Activated T-cell treated with anti-CD3 and anti-CD28 coated beads for 1 hour (primary cell): ENCODE data around the gene IGSF9B.
A peak's percentile ranks its signal among the peaks of the same experiment; 100 is the strongest.
"Not testable (repeated sequence)": the region's sequence is repeated elsewhere in the genome, so short reads cannot be mapped to it uniquely, and the experiment has no call there.

Source experiments
- DNase-seq: peaks from one replicate; pipeline ENCODE4 v3.0.0-alpha.2; 2020; ENCODE audit warnings: low read depth

IGSF9B gene, protein sequence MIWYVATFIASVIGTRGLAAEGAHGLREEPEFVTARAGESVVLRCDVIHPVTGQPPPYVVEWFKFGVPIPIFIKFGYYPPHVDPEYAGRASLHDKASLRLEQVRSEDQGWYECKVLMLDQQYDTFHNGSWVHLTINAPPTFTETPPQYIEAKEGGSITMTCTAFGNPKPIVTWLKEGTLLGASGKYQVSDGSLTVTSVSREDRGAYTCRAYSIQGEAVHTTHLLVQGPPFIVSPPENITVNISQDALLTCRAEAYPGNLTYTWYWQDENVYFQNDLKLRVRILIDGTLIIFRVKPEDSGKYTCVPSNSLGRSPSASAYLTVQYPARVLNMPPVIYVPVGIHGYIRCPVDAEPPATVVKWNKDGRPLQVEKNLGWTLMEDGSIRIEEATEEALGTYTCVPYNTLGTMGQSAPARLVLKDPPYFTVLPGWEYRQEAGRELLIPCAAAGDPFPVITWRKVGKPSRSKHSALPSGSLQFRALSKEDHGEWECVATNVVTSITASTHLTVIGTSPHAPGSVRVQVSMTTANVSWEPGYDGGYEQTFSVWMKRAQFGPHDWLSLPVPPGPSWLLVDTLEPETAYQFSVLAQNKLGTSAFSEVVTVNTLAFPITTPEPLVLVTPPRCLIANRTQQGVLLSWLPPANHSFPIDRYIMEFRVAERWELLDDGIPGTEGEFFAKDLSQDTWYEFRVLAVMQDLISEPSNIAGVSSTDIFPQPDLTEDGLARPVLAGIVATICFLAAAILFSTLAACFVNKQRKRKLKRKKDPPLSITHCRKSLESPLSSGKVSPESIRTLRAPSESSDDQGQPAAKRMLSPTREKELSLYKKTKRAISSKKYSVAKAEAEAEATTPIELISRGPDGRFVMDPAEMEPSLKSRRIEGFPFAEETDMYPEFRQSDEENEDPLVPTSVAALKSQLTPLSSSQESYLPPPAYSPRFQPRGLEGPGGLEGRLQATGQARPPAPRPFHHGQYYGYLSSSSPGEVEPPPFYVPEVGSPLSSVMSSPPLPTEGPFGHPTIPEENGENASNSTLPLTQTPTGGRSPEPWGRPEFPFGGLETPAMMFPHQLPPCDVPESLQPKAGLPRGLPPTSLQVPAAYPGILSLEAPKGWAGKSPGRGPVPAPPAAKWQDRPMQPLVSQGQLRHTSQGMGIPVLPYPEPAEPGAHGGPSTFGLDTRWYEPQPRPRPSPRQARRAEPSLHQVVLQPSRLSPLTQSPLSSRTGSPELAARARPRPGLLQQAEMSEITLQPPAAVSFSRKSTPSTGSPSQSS (N-terminal part only)

GRCh38 chr11:133956650-133957633 lies at the start of gene IGSF9B:
Gene IGSF9B (minus strand): TSS chr11:133956968. CDS start chr11:133956754, 214 bp downstream.
- DNase-seq = peak; percentile 85

GRCh38 chr11:134004496-134005172 lies 47.9 kb upstream of the IGSF9B start:
- no peak for DNase-seq

DNA sequence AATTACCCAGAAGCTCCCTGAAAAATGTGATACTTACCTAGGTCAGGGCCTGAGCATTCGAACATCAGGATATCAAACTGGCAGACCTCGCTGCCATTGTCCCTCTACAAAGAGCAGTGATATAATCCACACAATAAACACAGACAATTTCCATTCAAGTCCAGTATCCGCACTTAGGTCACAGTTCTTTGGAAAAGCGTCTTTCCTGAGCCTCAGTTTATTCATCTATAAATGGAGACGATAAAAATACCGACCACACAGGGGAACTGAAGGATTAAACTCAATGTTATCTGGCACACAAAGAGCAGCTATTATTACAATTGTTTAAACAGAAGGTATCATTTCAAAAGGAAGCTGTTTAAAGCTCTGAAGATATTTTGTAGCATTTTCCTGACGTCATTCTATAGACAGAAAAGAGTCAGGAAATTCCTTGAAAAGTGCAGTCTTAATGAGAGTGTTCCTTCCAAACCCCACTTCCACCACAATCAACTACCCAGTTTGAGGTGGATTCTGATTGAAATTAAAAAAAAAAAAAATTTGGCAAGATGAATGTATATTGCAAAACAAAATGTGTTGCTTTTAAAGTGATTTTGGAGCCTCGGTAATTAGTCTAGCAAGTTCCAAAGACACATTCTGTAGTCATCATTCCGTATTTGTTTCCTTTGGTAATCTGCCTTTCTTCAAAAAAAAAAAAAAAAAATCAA lies 47.2 kb upstream of the IGSF9B start:
- DNase-seq = no peak

GRCh38 chr11:134002819-134003218 lies 46.1 kb upstream of the IGSF9B start:
- DNase-seq = not testable (repeated sequence)

- DNase-seq = not testable (repeated sequence)
These were observed 45.6 kb upstream of the IGSF9B start for GRCh38 chr11:134002338-134002737.

GRCh38 chr11:134001596-134001995 lies 44.8 kb upstream of the IGSF9B start:
- DNase-seq = no peak

GRCh38 chr11:134001088-134001487 lies 44.3 kb upstream of the IGSF9B start:
- DNase-seq = no peak

- no peak for DNase-seq
These were observed 42.6 kb upstream of the IGSF9B start for GRCh38 chr11:133999355-133999754.

DNA sequence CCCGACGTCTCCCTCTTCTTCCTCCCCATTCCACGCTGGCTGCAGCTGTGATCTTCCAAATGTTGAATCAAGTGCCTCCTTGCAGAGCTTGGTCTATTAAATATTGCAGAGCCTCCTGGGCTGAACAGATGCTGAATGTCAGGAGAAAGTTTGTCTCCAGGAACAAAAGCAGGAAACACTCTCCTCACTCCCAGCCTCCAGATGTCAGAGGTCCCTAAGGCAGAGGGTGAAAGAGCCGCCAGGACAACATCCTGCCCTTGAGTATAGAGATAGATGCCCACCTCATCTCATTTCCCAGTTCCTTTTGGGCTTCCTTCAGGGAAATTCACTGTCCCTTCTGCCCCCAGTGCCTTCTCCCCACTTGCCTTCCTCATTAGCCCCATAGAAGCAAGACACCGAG lies 40.8 kb upstream of the IGSF9B start:
- no peak for DNase-seq

GRCh38 chr11:133996671-133997070 lies 39.9 kb upstream of the IGSF9B start:
- no peak for DNase-seq

GRCh38 chr11:133995066-133995465 lies 38.3 kb upstream of the IGSF9B start:
- DNase-seq = no peak

- DNase-seq = no peak
These were observed 37.2 kb upstream of the IGSF9B start for GRCh38 chr11:133993921-133994320.

GRCh38 chr11:133993107-133993506 lies 36.3 kb upstream of the IGSF9B start:
- no peak for DNase-seq

GRCh38 chr11:133992121-133992520 lies 35.4 kb upstream of the IGSF9B start:
- no peak for DNase-seq

DNA sequence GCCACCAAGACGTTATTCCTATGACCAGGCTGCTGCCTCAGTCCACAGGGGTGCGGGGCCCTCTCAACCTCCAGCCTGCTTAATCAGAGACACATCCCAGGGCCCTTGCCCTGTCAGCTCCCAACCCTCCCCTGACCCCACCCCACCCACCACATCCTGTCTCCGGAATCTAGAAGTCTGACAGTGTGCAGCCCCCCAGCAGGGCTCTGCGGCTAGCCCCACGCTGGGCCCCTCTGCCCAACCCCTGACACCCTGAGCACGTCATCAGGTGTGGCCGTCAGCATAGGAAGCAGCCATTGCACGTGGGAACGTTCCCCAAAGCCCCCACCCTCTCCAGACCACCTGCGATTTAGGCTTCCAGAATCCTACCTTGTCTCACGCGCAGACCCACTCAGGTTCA lies 34.3 kb upstream of the IGSF9B start:
- DNase-seq = no peak

DNA sequence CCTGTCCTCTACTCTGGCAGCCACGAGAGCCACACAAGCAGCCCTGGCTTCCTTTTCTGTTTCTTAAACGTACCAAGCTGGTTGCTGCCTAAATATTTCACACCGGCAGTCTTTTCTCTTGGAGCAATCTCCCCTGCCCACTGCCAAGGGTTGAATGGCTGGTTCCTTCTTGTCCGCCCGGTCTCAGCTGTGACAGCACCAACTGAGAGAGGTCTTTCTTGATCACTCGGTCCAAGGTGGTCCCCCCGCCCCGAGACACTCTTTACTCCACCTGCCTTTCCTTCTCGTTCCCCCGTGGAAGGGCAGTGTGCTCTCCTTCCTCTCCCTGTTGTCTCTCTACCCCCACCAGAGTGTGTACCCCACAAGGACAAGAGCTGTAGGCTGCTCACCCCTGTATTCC lies 33.7 kb upstream of the IGSF9B start:
- DNase-seq = no peak

DNA sequence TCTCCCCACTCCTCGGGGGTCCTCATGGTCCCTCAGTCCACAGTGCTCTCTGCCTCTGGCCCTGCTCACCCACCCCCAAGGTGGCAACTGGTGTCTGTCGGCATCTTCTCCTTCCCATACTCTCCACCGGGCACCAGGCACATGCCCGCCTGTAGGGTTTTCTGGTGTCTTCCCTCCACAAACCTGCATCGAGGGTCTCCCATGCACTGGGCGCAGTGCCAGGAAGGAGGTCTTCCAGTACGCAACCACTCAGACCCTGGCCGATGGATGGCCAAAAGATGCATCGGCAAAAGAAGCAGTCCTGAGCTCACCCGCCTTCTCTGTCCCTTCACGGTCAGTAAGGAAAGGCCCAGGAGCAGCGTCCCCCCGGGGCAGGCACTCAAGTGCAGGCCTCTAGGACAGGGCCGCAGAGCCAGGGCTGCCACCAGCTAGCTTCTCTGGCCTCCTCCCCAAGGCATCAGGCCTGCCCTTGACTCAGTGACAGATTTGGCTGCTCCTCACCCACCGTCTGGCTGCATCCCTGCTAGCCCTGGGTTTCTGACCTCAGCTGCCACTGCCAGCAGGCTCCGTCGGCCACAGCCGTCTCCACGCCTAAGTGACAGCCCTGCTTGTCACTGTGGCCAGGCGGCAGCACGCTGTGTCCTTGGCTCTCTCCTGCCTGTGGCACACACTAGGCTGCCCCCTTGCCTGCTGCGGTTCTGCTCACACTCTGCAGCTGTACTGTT lies 32.1 kb upstream of the IGSF9B start:
- DNase-seq = no peak

DNA sequence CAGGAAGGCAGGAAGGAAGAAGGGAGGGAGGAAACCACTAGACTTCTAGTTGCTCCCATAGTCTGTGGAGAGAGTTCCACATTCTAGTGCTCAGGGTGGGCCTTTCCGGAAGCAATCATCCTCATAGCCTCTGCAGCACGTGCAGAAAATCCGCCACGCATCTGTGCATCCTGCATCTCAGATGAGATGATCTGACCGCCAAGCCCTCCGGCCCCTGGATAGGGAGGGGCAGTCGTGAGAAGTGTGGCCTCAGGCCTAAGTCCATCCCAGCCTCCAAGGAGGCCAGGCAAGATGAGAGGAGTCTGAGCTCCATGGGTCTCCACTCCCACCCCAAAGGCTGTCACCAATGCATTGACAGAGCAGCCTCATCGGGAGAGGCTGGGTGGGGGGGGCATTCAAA lies 30.4 kb upstream of the IGSF9B start:
- no peak for DNase-seq
